B cell (primary cell): Measurements from ENCODE around the gene TENT4A. TPM values are rescaled to one million over a fixed set of nuclear protein-coding genes. Genes with fewer than 3 reads are reported as not detected.

Source experiments
- ATAC-seq: fragments of 200-7000 bp; cut with Tn5 transposase; one replicate; pipeline ENCODE4 v1.10.0; 2021; ENCODE audit warnings: low read depth, mild to moderate bottlenecking, moderate number of reproducible peaks, moderate library complexity
- CTCF ChIA-PET: fragments of 350-600 bp; sonication (Branson Sonifier 250); formaldehyde crosslinking; loops from one replicate; lab custom pipeline; 2021; ENCODE audit warnings: antibody characterized with exemption, inconsistent platforms; lab: Charles Lee
- POLR2A ChIA-PET: fragments of 350-600 bp; sonication (Branson Sonifier 250); formaldehyde crosslinking; loops from one replicate; lab custom pipeline; 2021; ENCODE audit warnings: antibody characterized with exemption; lab: Charles Lee
- DNase-seq: peaks from one replicate; pipeline ENCODE4 v3.0.0; 2013
- H2AFZ ChIP-seq: 2 replicates; pipeline ENCODE4 v1.6.1; 2012; ENCODE audit warnings: mild to moderate bottlenecking, low read depth, low read length; ENCODE audit not compliant: insufficient read depth, poor library complexity, severe bottlenecking
- H3K27ac ChIP-seq, 2 donors: 1 replicate in 1 of 2; 2 replicates in 1 of 2; pipeline ENCODE4 v1.5.1; 2012 to 2013; ENCODE audit warnings: low read length in 2 of 2, mild to moderate bottlenecking in 2 of 2, moderate library complexity in 1 of 2
- H3K27me3 ChIP-seq, 4 experiments: fragments of 200-600 bp in 1 of 4; sonication (generic) in 1 of 4; replicated peaks in 1 of 4; 1 replicate in 2 of 4; 2 replicates in 2 of 4; pipeline versions ENCODE4 v1.6.1 to v1.7.0; 2013 to 2016; ENCODE audit warnings: low read length in 3 of 4, mild to moderate bottlenecking in 2 of 4, mixed read lengths in 1 of 4, moderate library complexity in 1 of 4; ENCODE audit not compliant: insufficient read depth in 4 of 4, control insufficient read depth in 3 of 4; ENCODE audit errors: control extremely low read depth in 1 of 4
- H3K36me3 ChIP-seq, 2 experiments: replicated peaks in 1 of 2; 1 replicate in 1 of 2; 2 replicates in 1 of 2; pipeline versions ENCODE4 v1.6.1 to v1.7.1; 2013; ENCODE audit warnings: low read length in 1 of 2; ENCODE audit not compliant: insufficient read depth in 2 of 2, control insufficient read depth in 1 of 2; ENCODE audit errors: control extremely low read depth in 1 of 2, extremely low read depth in 1 of 2
- H3K4me1 ChIP-seq, 2 donors: fragments of 200-600 bp in 1 of 2; sonication (generic) in 1 of 2; 1 replicate in 1 of 2; 2 replicates in 1 of 2; pipeline versions ENCODE4 v1.5.1 to v1.6.1; 2013 to 2017; ENCODE audit warnings: low read length in 2 of 2; ENCODE audit not compliant: control insufficient read depth in 2 of 2, insufficient read depth in 2 of 2
- H3K4me2 ChIP-seq: replicated peaks from 2 replicates; pipeline ENCODE3; 2012; ENCODE audit warnings: mild to moderate bottlenecking, low read depth, low read length; ENCODE audit not compliant: poor library complexity, severe bottlenecking
- H3K4me3 ChIP-seq, 5 experiments: fragments of 200-600 bp in 1 of 5; sonication (generic) in 1 of 5; 1 replicate in 3 of 5; 2 replicates in 2 of 5; pipeline versions ENCODE4 v1.5.1 to v1.7.0; 2011 to 2016; ENCODE audit warnings: low read length in 4 of 5, mild to moderate bottlenecking in 4 of 5, low read depth in 2 of 5, control low read depth in 1 of 5, moderate library complexity in 1 of 5; ENCODE audit not compliant: insufficient read depth in 1 of 5; ENCODE audit errors: control extremely low read depth in 1 of 5, extremely low read depth in 1 of 5
- H3K79me2 ChIP-seq: fragments of 200-600 bp; sonication (generic); one replicate; pipeline ENCODE4 v1.6.0; 2016; ENCODE audit warnings: low read length; ENCODE audit not compliant: control insufficient read depth, insufficient read depth
- H3K9ac ChIP-seq: fragments of 200-600 bp; sonication (generic); 2 replicates; pipeline ENCODE4 v1.6.1; 2017; ENCODE audit warnings: mild to moderate bottlenecking, low read length, moderate library complexity
- H3K9me3 ChIP-seq, 3 donors: one replicate each; pipeline versions ENCODE4 v1.6.1 to v1.7.1; 2013; ENCODE audit warnings: low read length in 2 of 3; ENCODE audit not compliant: control insufficient read depth in 2 of 3, insufficient read depth in 1 of 3; ENCODE audit errors: control extremely low read depth in 1 of 3
- H4K20me1 ChIP-seq: 2 replicates; pipeline ENCODE4 v1.6.0; 2012; ENCODE audit warnings: mild to moderate bottlenecking, low read length; ENCODE audit not compliant: insufficient read depth, control insufficient read depth, poor library complexity, severe bottlenecking
- H3K27ac Mint-ChIP-seq: one replicate; pipeline ENCODE4 v1.8.0; 2021; ENCODE audit warnings: mixed read lengths
- H3K27me3 Mint-ChIP-seq: one replicate; pipeline ENCODE4 v1.8.0; 2021; ENCODE audit warnings: mixed read lengths
- H3K4me1 Mint-ChIP-seq: one replicate; pipeline ENCODE4 v1.8.0; 2021; ENCODE audit warnings: mixed read lengths
- H3K4me3 Mint-ChIP-seq: one replicate; pipeline ENCODE4 v1.8.0; 2021; ENCODE audit warnings: mixed read lengths
- H3K9me3 Mint-ChIP-seq: one replicate; pipeline ENCODE4 v1.8.0; 2022; ENCODE audit warnings: mixed read lengths; ENCODE audit not compliant: insufficient read depth
- CTCF ChIP-seq: fragments of 200-600 bp; IDR thresholded peaks from one replicate; pipeline ENCODE4 v1.8.0; 2022; ENCODE audit warnings: antibody characterized with exemption, mild to moderate bottlenecking
- EZH2 ChIP-seq: IDR thresholded peaks from 2 replicates; pipeline ENCODE4 v1.6.1; 2012; ENCODE audit warnings: borderline replicate concordance, low read depth, mild to moderate bottlenecking, moderate library complexity, low read length; ENCODE audit not compliant: insufficient read depth, poor library complexity, severe bottlenecking
- WGBS: methylation state at CpG from one replicate; pipeline ENCODE4 v1.1.5; 2013; ENCODE audit warnings: missing lambda C conversion rate; ENCODE audit not compliant: insufficient coverage; 5-methylcytosine and 5-hydroxymethylcytosine counted together
- intact Hi-C: fragments of 100-400 bp; cut with micrococcal nuclease; formaldehyde crosslinking; loops from one replicate; pipeline ENCODE4 v1.10.0; 2022
- polyA plus RNA-seq: library from polyadenylated mRNA; depleted of rRNA; stranded (reverse); fragments of >200 nt; gene quantifications from 2 replicates; pipeline ENCODE4 v1.2.3, GENCODE V29; 2012
- total RNA-seq, 2 donors: library from RNA; stranded (reverse); fragments of 120-200 nt in 1 of 2; gene quantifications; 1 replicate in 1 of 2; 2 replicates in 1 of 2; pipeline versions ENCODE4 v1.2.3 to v1.2.4, GENCODE V29; 2013 to 2022

The TENT4A gene
- total and polyA plus RNA-seq, 2 donors (not counting 1 experiment from before 2014, with no cell fraction given) = 18.5 to 63.6 TPM

DNA sequence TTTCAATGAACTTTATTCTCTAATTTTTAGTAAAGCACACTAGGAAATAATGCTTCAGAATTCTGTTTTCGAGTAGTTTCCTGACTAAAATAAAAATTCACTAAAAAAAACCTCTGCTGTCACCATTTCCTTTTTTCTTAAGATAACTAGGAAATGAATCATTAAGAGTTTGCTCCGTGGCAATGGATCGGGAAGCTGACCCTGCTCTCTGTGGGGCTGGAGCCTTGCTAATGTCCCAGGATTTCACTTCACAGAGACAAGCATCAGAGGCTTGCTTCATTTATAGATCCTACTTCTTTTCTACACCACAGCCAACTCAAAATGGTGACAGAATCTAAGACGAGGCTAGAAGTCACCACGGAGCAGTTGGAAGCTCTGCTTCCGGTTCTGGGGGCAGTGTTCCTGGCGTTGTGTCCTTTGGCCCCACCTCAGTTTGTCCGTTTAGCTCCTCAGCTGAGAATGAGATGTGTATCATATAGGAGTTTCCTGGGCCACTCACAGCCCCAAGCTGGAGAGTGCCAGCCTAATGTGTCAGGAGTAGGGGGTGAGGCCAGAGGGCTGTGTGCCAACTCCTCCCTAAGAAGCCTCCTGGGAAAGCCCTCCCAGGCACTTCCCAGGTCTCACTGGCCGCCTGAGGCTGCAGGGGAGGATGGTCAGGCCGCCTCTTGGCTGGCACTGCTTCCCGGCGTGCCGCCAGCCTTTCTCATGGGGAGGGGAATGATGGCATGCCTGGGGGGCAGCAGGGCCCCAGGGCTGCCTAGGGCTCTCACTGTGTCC, 19.6 kb downstream of the TENT4A start:
- intact Hi-C loops = no loop called here

More for the DNA sequence above, 19.6 kb downstream of the TENT4A start:
- no peak overlapping the region for H3K4me3 ChIP-seq
- H3K9ac ChIP-seq = no peak overlapping the region
- H3K79me2 ChIP-seq = peaks cover 96% of the 10 kb centered on the region
- WGBS = 78% methylated on average over 7 of the region's 13 CpGs
- H3K27ac ChIP-seq = no peak overlapping the region
- ChIA-PET CTCF (interaction anchor here (0.8 to 1.1 kb wide), 2 partner anchors 10 to 11 kb away, joined by 3 read pairs; no protein-coding TSS in a partner anchor), POLR2A (no interaction called here)
- DNase-seq (no peak), ATAC-seq (no peak)
- H3K4me2 ChIP-seq = no peak overlapping the region
- peaks cover 78% of the 10 kb centered on the region for H3K4me1 Mint-ChIP-seq
- H3K27me3 Mint-ChIP-seq = no peaks in the 10 kb centered on the region
- no peak overlapping the region for H3K4me3 Mint-ChIP-seq
- H3K27me3 ChIP-seq = no peaks in the 10 kb centered on the region
- H3K27ac Mint-ChIP-seq = no peak overlapping the region
- no peaks in the 10 kb centered on the region for H3K9me3 Mint-ChIP-seq
- TF ChIP-seq CTCF = no peak
- no peak for TF ChIP-seq EZH2
- no peaks in the 10 kb centered on the region for H3K9me3 ChIP-seq
- no peaks in the 10 kb centered on the region for H3K36me3 ChIP-seq
- peaks cover 17 to 30% of the 10 kb centered on the region in 2 donors for H3K4me1 ChIP-seq
- H4K20me1 ChIP-seq = peaks cover 69% of the 10 kb centered on the region
- no peak overlapping the region for H2AFZ ChIP-seq
